OCI-LY7 (cell line): ENCODE results near the gene MDGA2.

Experiments used
- EZH2phosphoT487 ChIP-seq: fragments of 200-600 bp; sonication (generic); IDR thresholded peaks from 2 replicates; pipeline ENCODE4 v1.6.1; 2018; ENCODE audit warnings: low read depth, borderline replicate concordance, mild to moderate bottlenecking, mixed run types, antibody characterized with exemption, low read length, moderate library complexity, mixed read lengths
- TF ChIP-seq, protein P1 (sequence below): fragments of 200-600 bp; sonication (generic); conservative IDR thresholded peaks from 2 replicates; pipeline ENCODE4 v1.5.1; 2014; ENCODE audit warnings: mild to moderate bottlenecking, antibody characterized with exemption, low read length, moderate library complexity, mixed read lengths

GRCh38 chr14:47590767-47591495, 84.5 kb downstream of the MDGA2 start:
- no peak for TF ChIP-seq EZH2phosphoT487
- TF ChIP-seq, protein P1, sequence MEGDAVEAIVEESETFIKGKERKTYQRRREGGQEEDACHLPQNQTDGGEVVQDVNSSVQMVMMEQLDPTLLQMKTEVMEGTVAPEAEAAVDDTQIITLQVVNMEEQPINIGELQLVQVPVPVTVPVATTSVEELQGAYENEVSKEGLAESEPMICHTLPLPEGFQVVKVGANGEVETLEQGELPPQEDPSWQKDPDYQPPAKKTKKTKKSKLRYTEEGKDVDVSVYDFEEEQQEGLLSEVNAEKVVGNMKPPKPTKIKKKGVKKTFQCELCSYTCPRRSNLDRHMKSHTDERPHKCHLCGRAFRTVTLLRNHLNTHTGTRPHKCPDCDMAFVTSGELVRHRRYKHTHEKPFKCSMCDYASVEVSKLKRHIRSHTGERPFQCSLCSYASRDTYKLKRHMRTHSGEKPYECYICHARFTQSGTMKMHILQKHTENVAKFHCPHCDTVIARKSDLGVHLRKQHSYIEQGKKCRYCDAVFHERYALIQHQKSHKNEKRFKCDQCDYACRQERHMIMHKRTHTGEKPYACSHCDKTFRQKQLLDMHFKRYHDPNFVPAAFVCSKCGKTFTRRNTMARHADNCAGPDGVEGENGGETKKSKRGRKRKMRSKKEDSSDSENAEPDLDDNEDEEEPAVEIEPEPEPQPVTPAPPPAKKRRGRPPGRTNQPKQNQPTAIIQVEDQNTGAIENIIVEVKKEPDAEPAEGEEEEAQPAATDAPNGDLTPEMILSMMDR, result no peak
